ENCODE data around the gene GRIN3B. TPM values are rescaled to one million over a fixed set of nuclear protein-coding genes. Genes with fewer than 3 reads are reported as not detected.

Gene GRIN3B
- total and polyA plus RNA-seq, 9 of the 15 experiments (the other 6 are each of a cell fraction or from before 2014, with no cell fraction given): 0.06 to 0.95 (median 0.19) TPM; not detected in 6

DNA sequence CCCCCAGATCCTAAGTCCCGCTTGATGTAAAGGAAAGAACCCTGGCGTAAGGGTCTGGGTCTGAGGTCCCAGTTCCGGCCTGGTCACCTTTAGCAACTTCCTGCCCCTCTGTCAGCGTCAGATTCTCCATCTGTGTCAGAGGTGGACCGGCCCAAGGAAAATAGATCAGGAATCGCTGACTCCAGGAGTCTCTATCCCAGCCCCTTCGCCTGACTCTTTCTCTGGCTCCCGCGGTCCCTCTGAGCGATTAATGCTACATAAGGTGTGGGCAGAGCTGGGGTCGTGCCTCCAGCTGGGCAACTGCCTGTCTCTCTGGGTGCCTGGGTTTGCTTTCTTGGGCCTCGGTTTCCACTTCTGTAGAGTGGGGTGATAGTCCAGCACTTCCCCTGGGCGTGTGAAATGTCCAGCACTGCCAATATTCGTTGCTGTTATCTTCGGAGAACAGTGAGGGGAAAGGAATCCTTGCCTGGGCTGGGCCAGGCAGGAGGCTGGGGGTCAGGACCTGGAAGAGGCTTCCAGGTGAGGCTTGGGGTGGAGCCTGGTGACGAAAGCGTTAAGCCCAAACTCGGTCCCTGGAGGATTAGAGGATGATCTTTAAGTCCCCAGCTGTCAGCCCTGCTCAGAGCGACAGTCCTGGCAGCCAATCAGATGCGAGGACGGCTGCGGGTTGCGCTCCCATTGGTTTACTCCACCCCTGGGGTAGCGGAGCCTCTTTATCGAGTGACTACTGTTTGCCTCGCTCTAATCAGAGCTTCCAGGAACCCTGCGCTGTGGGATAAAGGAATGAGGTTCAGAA is 40.5 kb downstream of the GRIN3B start:
- intact Hi-C loops (cut with micrococcal nuclease): loop anchor here (2.0 to 5.0 kb wide), 3 partner anchors 20 to 62 kb away; partner anchors contain the start of genes GPX4, RNU6-2 and TMEM259
- peak; percentile 98 for FAIRE-seq
- 0% methylated on average over 27 of the region's 27 CpGs for WGBS (ENCODE audit: insufficient coverage, low coverage, missing lambda C conversion rate)
- TF ChIP-seq SUPT5H (IDR thresholded peaks at IDR 0.05): no peak
- no peak for TF ChIP-seq TGIF2 (CRISPR knock-in tag; IDR thresholded peaks at IDR 0.05)
- TF ChIP-seq ZNF592 (IDR thresholded peaks at IDR 0.05): no peak
- no peak for TF ChIP-seq ZNF79 (CRISPR knock-in tag; IDR thresholded peaks at IDR 0.05; ENCODE audit: low read depth)
- TF ChIP-seq CHD2 (IDR thresholded peaks at IDR 0.05; ENCODE audit: low read depth, low read length): peak; percentile 89
- TF ChIP-seq, protein P1, sequence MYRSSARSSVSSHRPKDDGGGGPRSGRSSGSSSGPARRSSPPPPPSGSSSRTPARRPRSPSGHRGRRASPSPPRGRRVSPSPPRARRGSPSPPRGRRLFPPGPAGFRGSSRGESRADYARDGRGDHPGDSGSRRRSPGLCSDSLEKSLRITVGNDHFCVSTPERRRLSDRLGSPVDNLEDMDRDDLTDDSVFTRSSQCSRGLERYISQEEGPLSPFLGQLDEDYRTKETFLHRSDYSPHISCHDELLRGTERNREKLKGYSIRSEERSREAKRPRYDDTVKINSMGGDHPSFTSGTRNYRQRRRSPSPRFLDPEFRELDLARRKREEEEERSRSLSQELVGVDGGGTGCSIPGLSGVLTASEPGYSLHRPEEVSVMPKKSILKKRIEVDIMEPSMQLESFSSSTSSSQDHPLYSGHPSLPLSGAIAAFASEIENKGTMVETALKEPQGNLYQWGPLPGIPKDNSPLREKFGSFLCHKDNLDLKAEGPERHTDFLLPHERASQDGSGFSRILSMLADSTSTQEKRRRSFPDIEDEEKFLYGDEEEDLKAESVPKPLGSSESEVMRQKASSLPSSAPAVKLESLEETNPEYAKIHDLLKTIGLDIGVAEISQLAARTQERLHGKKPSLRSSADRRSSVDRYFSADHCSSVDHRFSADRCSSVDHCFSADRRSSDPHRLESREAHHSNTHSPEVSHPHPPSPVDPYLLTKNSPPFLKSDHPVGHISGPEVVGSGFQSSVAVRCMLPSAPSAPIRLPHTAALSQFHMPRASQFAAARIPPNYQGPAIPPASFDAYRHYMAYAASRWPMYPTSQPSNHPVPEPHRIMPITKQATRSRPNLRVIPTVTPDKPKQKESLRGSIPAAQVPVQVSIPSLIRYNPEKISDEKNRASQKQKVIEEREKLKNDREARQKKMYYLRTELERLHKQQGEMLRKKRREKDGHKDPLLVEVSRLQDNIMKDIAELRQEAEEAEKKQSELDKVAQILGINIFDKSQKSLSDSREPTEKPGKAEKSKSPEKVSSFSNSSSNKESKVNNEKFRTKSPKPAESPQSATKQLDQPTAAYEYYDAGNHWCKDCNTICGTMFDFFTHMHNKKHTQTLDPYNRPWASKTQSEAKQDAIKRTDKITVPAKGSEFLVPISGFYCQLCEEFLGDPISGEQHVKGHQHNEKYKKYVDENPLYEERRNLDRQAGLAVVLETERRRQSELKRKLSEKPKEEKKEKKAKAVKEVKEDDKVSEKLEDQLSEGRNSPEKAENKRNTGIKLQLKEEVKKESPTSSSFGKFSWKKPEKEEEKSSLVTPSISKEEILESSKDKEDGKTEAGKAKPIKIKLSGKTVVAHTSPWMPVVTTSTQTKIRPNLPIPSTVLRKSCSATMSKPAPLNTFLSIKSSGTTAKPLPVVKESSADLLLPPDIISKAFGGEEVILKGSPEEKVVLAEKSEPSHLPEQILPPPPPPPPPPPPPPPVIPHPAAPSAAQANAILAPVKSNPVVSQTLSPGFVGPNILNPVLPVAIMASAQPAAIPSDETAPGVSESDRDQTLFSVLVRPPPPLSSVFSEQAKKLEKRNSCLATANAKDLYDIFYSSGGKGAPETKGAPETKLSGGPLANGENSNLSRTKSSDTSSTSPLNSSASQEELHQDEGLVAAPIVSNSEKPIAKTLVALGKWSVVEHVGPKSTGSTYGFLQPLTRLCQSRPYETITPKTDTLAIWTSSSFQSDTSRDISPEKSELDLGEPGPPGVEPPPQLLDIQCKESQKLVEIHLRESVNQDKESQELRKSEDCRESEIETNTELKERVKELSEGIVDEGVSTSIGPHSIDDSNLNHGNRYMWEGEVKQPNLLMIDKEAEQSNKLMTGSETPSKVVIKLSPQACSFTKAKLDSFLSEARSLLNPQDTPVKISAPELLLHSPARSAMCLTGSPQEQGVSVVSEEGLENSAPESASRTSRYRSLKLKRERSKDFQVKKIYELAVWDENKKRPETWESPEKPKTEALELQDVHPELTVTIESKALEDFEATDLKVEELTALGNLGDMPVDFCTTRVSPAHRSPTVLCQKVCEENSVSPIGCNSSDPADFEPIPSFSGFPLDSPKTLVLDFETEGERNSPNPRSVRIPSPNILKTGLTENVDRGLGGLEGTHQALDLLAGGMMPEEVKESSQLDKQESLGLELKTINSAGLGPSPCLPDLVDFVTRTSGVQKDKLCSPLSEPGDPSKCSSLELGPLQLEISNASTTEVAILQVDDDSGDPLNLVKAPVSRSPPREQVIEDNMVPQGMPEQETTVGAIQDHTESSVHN (IDR thresholded peaks at IDR 0.05; ENCODE audit: borderline replicate concordance in 1 of 2, low read depth in 1 of 2): no peak
- TF ChIP-seq SMARCC2 (IDR thresholded peaks at IDR 0.05; ENCODE audit: low read depth): no peak
- TF ChIP-seq FOXA1 (IDR thresholded peaks at IDR 0.05; ENCODE audit: borderline replicate concordance): no peak
- TF ChIP-seq DPF2 (IDR thresholded peaks at IDR 0.05): peak; percentile 64

More for the DNA sequence above, 40.5 kb downstream of the GRIN3B start:
- Histone ChIP-seq H4K20me1 (replicated peaks; ENCODE audit: control insufficient read depth, insufficient read depth, low read length) (no peaks in the 10 kb centered on the region), H3K27ac (ENCODE audit: extremely low read depth, low read depth, low read length) (peak overlapping the region; percentile 72), H3K79me2 (ENCODE audit: control insufficient read depth, insufficient read depth, low read length) (peaks cover 35% of the 10 kb centered on the region), H3K9me3 (replicated peaks; ENCODE audit: control insufficient read depth, insufficient read depth, low read depth, low read length) (no peaks in the 10 kb centered on the region), H3K4me2 (ENCODE audit: insufficient read depth, low read length) (peak overlapping the region; percentile 92), H3K4me3 (peak overlapping the region; percentile 55), H3K9ac (ENCODE audit: insufficient read depth in 1 of 2, low read depth in 2 of 2, low read length in 2 of 2) (peak overlapping the region; percentile 64 to 91), H3K9me1 (ENCODE audit: control insufficient read depth, insufficient read depth, low read length) (no peaks in the 10 kb centered on the region), H3K4me1 (replicated peaks in 1 of 2; ENCODE audit: control insufficient read depth in 2 of 2, insufficient read depth in 2 of 2, low read length in 2 of 2) (peaks cover 39 to 76% of the 10 kb centered on the region in 2 experiments), H3K27me3 (ENCODE audit: control insufficient read depth in 2 of 2, insufficient read depth in 2 of 2, low read length in 2 of 2) (no peaks in the 10 kb centered on the region), H3K36me3 (ENCODE audit: control insufficient read depth, insufficient read depth, low read length) (peaks cover 46% of the 10 kb centered on the region), H2AFZ (ENCODE audit: low read depth, low read length) (peak overlapping the region; percentile 23; the same call in 1 of the 2 replicates)
- peak; percentile 68 for ATAC-seq
- ChIA-PET POLR2A (interaction anchor here (0.6 to 11.0 kb wide), 8 partner anchors 11 to 228 kb away, joined by 3 to 176 read pairs (median 4); partner anchors contain the start of genes ARHGAP45, CIRBP, CNN2 and RNU6-2), CTCF (ENCODE audit: low intra/inter-chr PET ratio) (interaction anchor here (1.4 kb wide), 1 partner anchor 119 kb away, joined by 4 read pairs; no protein-coding TSS in a partner anchor)
- BruUV-seq (replicated peaks): no TSS peak
- peak; percentile 92 to 99 (median 96) for DNase-seq (ENCODE audit: extremely low read depth in 1 of 4, low spot score in 3 of 4)
- in situ Hi-C loops (cut with MboI): no loop called here

All from K562 (cell line).